ENCODE results near the gene INSC.

GRCh38 chr11:15192005-15192556 lies 77.4 kb downstream of the INSC start:
- TF ChIP-seq POLR2A (IDR thresholded peaks at IDR 0.05) (no peak), CTCF (IDR thresholded peaks at IDR 0.05) (no peak)
